Measurements from ENCODE around the gene DHRS7B.
"Not testable (repeated sequence)": the region's sequence is repeated elsewhere in the genome, so short reads cannot be mapped to it uniquely, and the experiment has no call there.

The DHRS7B gene

DNA sequence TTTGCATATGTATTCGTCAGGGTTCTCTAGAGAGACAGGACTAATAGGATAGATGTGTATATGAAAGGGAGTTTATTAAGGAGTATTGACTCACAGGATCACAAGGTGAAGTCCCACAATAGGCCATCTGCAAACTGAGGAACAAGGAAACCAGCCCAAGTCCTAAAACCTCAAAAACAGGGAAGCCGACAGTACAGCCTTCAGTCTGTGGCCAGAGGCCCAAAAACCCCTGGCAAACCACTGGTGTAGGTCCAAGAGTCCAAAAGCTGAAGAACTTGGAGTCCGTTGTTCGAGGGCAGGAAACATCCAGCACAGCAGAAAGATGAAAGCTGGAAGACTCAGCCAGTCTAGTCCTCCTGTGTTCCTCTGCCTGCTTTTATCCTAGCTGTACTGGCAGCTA is 12.0 kb upstream of the DHRS7B start:
- H3K4me1 ChIP-seq (ENCODE audit: control insufficient read depth, insufficient read depth, low read length); H3K4me3 ChIP-seq (ENCODE audit: low read depth, low read length); H3K27me3 ChIP-seq (ENCODE audit: control insufficient read depth, insufficient read depth, low read length); H3K36me3 ChIP-seq (ENCODE audit: control insufficient read depth, insufficient read depth, low read length); H3K9me3 ChIP-seq (ENCODE audit: control insufficient read depth, insufficient read depth, low read length); H3K9ac ChIP-seq (ENCODE audit: low read depth, low read length): not testable (repeated sequence)

DNA sequence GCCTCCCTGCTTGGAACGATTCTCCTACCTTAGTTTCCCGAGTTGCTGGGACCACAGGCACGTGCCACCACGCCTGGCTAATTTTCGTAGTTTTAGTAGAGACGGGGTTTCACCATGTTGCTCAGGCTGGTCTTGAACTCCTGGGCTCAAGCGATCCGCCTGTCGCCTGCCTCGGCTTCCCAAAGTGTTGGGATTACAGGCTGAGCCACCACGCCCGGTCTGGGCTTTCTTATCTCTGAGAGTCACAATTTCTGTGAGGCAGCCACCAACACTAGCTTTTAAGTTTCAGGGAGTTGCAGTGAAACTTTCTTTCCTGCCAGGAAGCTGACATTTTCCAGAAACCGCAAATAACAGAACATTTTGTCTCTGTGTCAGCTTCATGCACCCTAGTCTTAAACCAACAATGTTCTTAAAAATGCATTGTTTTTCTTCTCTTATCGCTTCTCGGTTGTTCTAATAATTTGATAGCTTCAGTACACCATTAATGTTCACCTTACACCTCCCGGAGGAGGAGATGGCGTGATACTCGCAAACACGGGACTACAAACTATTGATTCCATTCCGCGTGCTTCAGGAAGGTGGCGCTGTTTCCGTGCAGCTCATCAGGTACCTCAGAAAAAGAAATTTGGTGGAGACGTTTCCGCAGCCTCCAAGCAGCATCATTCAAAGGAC is 7.4 kb upstream of the DHRS7B start:
- H3K9me3 ChIP-seq (ENCODE audit: control insufficient read depth, insufficient read depth, low read length), result no peaks in the 10 kb centered on the region
- no peaks in the 10 kb centered on the region for H3K36me3 ChIP-seq (ENCODE audit: control insufficient read depth, insufficient read depth, low read length)
- H3K4me3 ChIP-seq (ENCODE audit: low read depth, low read length), result no peak overlapping the region
- no peak overlapping the region for H3K9ac ChIP-seq (ENCODE audit: low read depth, low read length)
- no peaks in the 10 kb centered on the region for H3K27me3 ChIP-seq (ENCODE audit: control insufficient read depth, insufficient read depth, low read length)
- peaks cover 2% of the 10 kb centered on the region for H3K4me1 ChIP-seq (ENCODE audit: control insufficient read depth, insufficient read depth, low read length)

DNA sequence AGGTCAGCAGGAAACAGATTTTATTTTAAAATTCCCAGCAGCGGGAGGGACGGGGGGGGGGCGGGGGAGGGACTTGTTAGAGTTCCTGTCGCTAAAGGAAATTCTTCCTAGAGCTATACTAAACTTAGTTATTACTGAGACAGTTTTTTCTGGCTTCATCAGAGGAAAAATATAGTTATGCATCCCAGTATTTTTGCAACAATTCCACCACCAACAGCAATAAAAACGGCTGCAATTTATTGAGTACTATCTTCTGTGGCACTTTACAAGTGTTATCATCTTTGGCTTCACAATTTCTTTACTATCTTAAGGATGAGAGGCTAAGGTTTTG is 6.9 kb upstream of the DHRS7B start:
- H3K9me3 ChIP-seq (ENCODE audit: control insufficient read depth, insufficient read depth, low read length), result no peaks in the 10 kb centered on the region
- H3K4me3 ChIP-seq (ENCODE audit: low read depth, low read length), result no peak overlapping the region
- H3K27me3 ChIP-seq (ENCODE audit: control insufficient read depth, insufficient read depth, low read length), result no peaks in the 10 kb centered on the region
- H3K4me1 ChIP-seq (ENCODE audit: control insufficient read depth, insufficient read depth, low read length), result peaks cover 2% of the 10 kb centered on the region
- H3K36me3 ChIP-seq (ENCODE audit: control insufficient read depth, insufficient read depth, low read length), result no peaks in the 10 kb centered on the region
- H3K9ac ChIP-seq (ENCODE audit: low read depth, low read length), result no peak overlapping the region

DNA sequence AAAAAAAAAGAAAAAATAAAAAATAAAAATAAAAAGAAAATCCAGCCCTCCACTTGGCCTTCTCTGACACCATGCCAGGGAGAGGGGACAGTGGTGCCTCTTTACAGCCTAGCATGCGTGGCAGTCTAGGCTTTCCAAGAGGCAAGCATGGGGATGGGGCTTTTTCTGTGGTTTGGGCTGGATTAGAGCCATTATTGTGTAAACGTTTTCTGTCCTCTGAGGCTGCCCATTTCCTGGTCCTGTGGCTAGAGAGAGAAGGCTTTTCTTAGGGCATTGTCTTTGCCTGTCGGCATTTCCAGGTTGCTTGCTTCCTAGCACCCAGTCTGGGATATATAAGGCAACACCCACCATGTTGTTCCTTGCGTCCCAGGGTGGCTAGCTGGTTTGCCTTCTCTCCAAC is 2.7 kb upstream of the DHRS7B start:
- Histone ChIP-seq H3K9me3 (ENCODE audit: control insufficient read depth, insufficient read depth, low read length) (no peaks in the 10 kb centered on the region), H3K9ac (ENCODE audit: low read depth, low read length) (no peak overlapping the region), H3K27me3 (ENCODE audit: control insufficient read depth, insufficient read depth, low read length) (no peaks in the 10 kb centered on the region), H3K4me3 (ENCODE audit: low read depth, low read length) (no peak overlapping the region), H3K36me3 (ENCODE audit: control insufficient read depth, insufficient read depth, low read length) (no peaks in the 10 kb centered on the region), H3K4me1 (ENCODE audit: control insufficient read depth, insufficient read depth, low read length) (peaks cover 5% of the 10 kb centered on the region)

DNA sequence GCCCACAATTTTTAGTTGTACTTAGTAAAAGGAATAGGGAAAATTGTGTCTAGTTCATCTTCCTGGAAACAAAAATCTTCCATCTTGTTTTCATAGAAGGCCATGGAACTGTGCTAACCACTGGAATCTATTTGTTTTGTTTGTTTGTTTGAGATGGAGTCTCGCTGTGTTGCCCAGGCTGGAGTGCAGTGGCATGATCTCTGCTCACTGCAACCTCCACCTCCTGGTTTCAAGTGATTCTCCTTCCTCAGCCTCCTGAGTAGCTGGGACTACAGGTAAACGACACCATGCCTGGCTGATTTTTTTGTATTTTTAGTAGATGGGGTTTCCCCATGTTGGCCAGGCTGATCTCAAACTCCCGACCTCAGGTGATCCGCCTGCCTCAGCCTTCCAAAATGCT is 2.2 kb upstream of the DHRS7B start:
- H3K36me3 ChIP-seq (ENCODE audit: control insufficient read depth, insufficient read depth, low read length); H3K4me3 ChIP-seq (ENCODE audit: low read depth, low read length); H3K27me3 ChIP-seq (ENCODE audit: control insufficient read depth, insufficient read depth, low read length); H3K9me3 ChIP-seq (ENCODE audit: control insufficient read depth, insufficient read depth, low read length); H3K9ac ChIP-seq (ENCODE audit: low read depth, low read length); H3K4me1 ChIP-seq (ENCODE audit: control insufficient read depth, insufficient read depth, low read length): not testable (repeated sequence)

DNA sequence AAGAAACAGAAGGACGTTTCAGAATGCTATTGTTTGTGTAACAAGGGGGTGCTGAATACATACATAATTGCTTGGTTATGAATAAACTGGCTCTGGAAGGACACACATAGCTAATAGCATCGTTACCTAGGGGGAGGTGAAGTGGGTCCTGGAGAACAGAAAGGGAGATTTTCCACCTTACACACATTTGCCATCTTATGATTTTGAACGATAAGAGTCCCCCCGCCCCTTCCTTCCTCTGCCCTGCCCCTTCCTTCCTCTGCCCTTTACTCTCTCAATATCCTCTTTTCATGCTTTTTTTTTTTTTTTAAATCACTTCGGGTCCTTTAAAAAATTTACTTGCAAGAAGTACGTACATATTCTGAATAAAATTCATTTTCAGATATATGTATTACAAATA is 902 bp upstream of the DHRS7B start:
- no peaks in the 10 kb centered on the region for H3K9me3 ChIP-seq (ENCODE audit: control insufficient read depth, insufficient read depth, low read length)
- H3K27me3 ChIP-seq (ENCODE audit: control insufficient read depth, insufficient read depth, low read length), result no peaks in the 10 kb centered on the region
- H3K9ac ChIP-seq (ENCODE audit: low read depth, low read length), result no peak overlapping the region
- H3K4me3 ChIP-seq (ENCODE audit: low read depth, low read length), result peak overlapping the region; percentile 93
- H3K36me3 ChIP-seq (ENCODE audit: control insufficient read depth, insufficient read depth, low read length), result no peaks in the 10 kb centered on the region
- peaks cover 3% of the 10 kb centered on the region for H3K4me1 ChIP-seq (ENCODE audit: control insufficient read depth, insufficient read depth, low read length)

DNA sequence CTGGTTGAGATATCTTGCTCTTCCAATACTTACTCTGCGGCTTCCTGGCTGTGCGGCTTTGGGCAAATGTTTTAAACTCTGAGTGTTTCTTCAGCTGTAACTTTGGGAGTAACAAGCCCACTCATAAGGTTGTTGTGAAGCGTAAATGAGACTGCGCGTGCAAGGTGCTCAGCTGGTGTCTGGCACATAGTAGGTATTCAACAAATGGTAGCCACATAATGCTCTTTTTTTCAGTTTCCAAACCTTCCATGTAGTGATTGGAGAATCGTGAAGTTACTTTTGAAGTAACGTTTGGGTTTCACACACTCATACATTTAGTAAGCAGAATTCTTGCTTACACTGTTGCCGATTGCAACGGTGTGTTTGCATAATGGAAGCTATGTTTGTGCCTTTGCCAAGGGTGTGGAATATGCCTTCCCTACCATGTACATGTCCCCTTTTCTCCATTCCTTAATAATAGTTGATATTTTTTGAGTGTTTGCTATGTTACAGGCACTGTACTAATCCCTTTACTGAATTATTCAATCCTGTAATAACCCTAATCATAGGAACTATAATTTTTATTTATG is 829 bp downstream of the DHRS7B start:
- Histone ChIP-seq H3K4me3 (ENCODE audit: low read depth, low read length) (peak overlapping the region; percentile 93), H3K9ac (ENCODE audit: low read depth, low read length) (peak overlapping the region; percentile 87), H3K36me3 (ENCODE audit: control insufficient read depth, insufficient read depth, low read length) (no peaks in the 10 kb centered on the region), H3K4me1 (ENCODE audit: control insufficient read depth, insufficient read depth, low read length) (peaks cover 8% of the 10 kb centered on the region), H3K9me3 (ENCODE audit: control insufficient read depth, insufficient read depth, low read length) (no peaks in the 10 kb centered on the region), H3K27me3 (ENCODE audit: control insufficient read depth, insufficient read depth, low read length) (no peaks in the 10 kb centered on the region)

DNA sequence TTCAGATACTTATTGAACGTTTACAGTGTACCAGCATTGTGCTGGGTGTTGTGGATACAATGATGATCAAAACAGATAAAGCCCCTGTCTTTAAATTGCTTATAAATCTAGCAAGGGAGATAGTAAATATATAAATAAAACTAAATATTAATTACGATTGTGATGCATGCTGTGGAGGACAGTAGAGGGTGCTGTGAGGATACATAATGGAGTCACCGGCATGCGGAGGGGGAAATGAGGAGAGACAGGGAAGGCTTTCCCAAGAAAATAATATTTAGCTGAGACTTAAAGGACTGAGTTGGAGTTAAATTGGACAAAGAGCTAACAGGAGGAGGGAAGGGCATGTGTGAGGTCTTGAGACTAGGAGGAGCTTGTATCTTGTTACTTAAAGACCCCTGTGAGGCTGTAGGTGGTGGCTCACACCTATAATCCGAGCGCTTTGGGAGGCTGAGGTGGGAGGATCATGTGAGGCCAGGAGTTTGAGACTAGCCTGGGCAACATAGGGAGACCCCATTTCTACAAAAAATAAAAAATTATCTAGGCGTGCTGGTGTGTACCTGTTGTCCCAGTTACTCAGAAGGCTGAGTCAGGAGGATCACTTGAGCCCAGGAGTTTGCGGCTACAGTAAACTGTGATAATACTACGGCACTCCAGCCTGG is 2.4 kb downstream of the DHRS7B start:
- H3K9me3 ChIP-seq (ENCODE audit: control insufficient read depth, insufficient read depth, low read length), result peaks cover 2% of the 10 kb centered on the region
- no peak overlapping the region for H3K9ac ChIP-seq (ENCODE audit: low read depth, low read length)
- H3K36me3 ChIP-seq (ENCODE audit: control insufficient read depth, insufficient read depth, low read length), result no peaks in the 10 kb centered on the region

DNA sequence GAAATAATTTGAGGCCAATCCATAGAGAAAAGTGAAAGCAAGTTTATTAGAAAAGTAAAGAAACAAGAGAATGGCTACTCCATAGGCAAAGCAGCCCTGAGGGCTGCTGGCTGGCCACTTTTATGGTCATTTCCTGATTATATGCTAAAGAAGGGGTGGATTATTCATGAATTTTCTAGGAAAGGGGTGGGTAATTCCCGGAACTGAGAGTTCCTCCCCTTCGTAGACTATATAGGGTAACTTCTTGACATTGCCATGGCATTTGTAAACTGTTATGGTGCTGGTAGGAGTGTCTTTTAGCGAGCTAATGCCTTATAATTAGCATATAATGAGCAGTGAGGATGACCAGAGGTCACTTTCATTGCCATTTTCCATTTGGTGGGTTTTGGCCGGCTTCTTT is 4.4 kb downstream of the DHRS7B start:
- Histone ChIP-seq H3K4me3 (ENCODE audit: low read depth, low read length) (no peak overlapping the region), H3K4me1 (ENCODE audit: control insufficient read depth, insufficient read depth, low read length) (peaks cover 8% of the 10 kb centered on the region), H3K27me3 (ENCODE audit: control insufficient read depth, insufficient read depth, low read length) (no peaks in the 10 kb centered on the region), H3K9me3 (ENCODE audit: control insufficient read depth, insufficient read depth, low read length) (peaks cover 13% of the 10 kb centered on the region), H3K36me3 (ENCODE audit: control insufficient read depth, insufficient read depth, low read length) (no peaks in the 10 kb centered on the region), H3K9ac (ENCODE audit: low read depth, low read length) (no peak overlapping the region)

More for the DNA sequence above, 2.4 kb downstream of the DHRS7B start:
- H3K4me3 ChIP-seq (ENCODE audit: low read depth, low read length), result no peak overlapping the region
- H3K27me3 ChIP-seq (ENCODE audit: control insufficient read depth, insufficient read depth, low read length), result no peaks in the 10 kb centered on the region
- H3K4me1 ChIP-seq (ENCODE audit: control insufficient read depth, insufficient read depth, low read length), result peaks cover 8% of the 10 kb centered on the region

DNA sequence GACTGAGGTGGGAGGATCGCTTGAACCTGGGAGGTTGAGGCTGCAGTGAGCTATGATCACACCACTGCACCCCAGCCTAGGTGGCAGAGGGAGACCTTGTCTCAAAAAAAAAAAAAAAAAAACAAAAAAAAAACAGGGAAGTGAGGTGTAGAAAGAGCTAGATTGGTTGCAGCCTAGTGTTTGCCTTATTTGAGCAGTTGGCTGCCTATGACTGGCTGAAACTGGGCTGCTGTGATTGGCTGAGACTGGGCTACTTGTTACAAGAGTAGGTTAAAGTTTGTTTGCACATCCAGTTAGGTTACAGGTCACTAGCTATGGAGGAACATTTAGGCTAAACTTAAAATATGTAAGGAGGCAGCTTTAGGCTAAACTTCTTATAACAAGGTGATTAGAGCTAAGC is 5.7 kb downstream of the DHRS7B start:
- Histone ChIP-seq H3K4me3 (ENCODE audit: low read depth, low read length) (no peak overlapping the region), H3K9ac (ENCODE audit: low read depth, low read length) (no peak overlapping the region), H3K9me3 (ENCODE audit: control insufficient read depth, insufficient read depth, low read length) (peaks cover 17% of the 10 kb centered on the region)

DNA sequence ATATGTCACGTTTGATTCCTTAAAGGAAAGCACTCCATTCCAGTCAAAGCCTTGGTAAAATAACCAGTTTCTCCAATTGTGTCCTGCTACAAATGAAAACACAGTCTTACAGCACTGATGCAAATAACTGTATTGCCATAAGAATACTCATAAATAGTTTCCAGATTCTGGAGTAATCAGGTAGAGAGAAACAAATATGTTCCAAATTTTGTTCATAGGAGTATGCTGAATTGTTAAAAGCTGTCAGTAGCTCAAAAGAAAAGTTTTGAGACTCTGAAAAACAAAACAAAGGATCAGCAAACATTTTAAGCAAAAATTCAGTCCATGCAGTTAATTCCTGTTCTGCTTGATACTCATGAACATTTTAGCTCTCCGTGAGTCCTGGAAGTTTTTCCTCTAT is 7.8 kb downstream of the DHRS7B start:
- no peak overlapping the region for H3K4me3 ChIP-seq (ENCODE audit: low read depth, low read length)
- no peak overlapping the region for H3K9ac ChIP-seq (ENCODE audit: low read depth, low read length)
- peaks cover 5% of the 10 kb centered on the region for H3K4me1 ChIP-seq (ENCODE audit: control insufficient read depth, insufficient read depth, low read length)
- no peaks in the 10 kb centered on the region for H3K27me3 ChIP-seq (ENCODE audit: control insufficient read depth, insufficient read depth, low read length)
- H3K9me3 ChIP-seq (ENCODE audit: control insufficient read depth, insufficient read depth, low read length), result peaks cover 20% of the 10 kb centered on the region
- no peaks in the 10 kb centered on the region for H3K36me3 ChIP-seq (ENCODE audit: control insufficient read depth, insufficient read depth, low read length)

More for the DNA sequence above, 5.7 kb downstream of the DHRS7B start:
- peaks cover 8% of the 10 kb centered on the region for H3K4me1 ChIP-seq (ENCODE audit: control insufficient read depth, insufficient read depth, low read length)
- no peaks in the 10 kb centered on the region for H3K36me3 ChIP-seq (ENCODE audit: control insufficient read depth, insufficient read depth, low read length)
- H3K27me3 ChIP-seq (ENCODE audit: control insufficient read depth, insufficient read depth, low read length), result no peaks in the 10 kb centered on the region

DNA sequence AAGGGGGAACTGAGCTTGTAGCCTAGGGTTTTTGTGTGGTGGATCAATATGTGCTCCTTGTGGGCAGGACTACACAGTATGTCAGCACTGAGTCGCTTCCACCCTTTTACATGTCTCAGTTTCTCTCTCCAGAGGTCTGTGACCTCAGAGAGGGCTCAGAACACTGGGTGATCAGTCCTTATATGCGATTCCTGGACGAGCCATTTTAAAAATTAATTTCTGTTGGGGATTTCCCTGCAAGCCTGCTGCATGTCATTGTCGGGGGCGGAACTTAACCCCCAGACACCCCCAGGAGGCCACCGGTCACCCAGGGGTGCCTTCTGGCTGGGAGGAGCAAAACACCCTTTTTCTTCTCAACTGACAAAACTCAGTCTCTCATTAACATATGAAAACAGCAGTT is 14.1 kb downstream of the DHRS7B start:
- Histone ChIP-seq H3K36me3 (ENCODE audit: control insufficient read depth, insufficient read depth, low read length) (no peaks in the 10 kb centered on the region), H3K9me3 (ENCODE audit: control insufficient read depth, insufficient read depth, low read length) (peaks cover 10% of the 10 kb centered on the region), H3K4me3 (ENCODE audit: low read depth, low read length) (no peak overlapping the region), H3K9ac (ENCODE audit: low read depth, low read length) (no peak overlapping the region), H3K27me3 (ENCODE audit: control insufficient read depth, insufficient read depth, low read length) (no peaks in the 10 kb centered on the region), H3K4me1 (ENCODE audit: control insufficient read depth, insufficient read depth, low read length) (peaks cover 8% of the 10 kb centered on the region)
